ACC112 (cell line): Measurements from ENCODE around the gene SORCS3.

Experiments used
- H2AFZ ChIP-seq: fragments of 200-600 bp; sonication (generic); one replicate; pipeline ENCODE4 v1.6.0; 2017; ENCODE audit warnings: antibody characterized with exemption, low read length; ENCODE audit not compliant: unreplicated experiment
- H3K27ac ChIP-seq: fragments of 200-600 bp; sonication (generic); 2 replicates; pipeline ENCODE4 v1.5.1; 2014; ENCODE audit warnings: low read depth, mild to moderate bottlenecking, antibody characterized with exemption, low read length, moderate library complexity
- H3K27me3 ChIP-seq: fragments of 200-600 bp; sonication (generic); 2 replicates; pipeline ENCODE4 v1.6.1; 2014; ENCODE audit warnings: mild to moderate bottlenecking, antibody characterized with exemption, low read length, moderate library complexity, mixed read lengths; ENCODE audit not compliant: insufficient read depth
- H3K36me3 ChIP-seq: fragments of 200-600 bp; sonication (generic); 2 replicates; pipeline ENCODE4 v1.6.1; 2016; ENCODE audit warnings: mild to moderate bottlenecking, antibody characterized with exemption, low read length, moderate library complexity, mixed read lengths; ENCODE audit not compliant: insufficient read depth
- H3K4me1 ChIP-seq: fragments of 200-600 bp; sonication (generic); one replicate; pipeline ENCODE4 v1.6.1; 2016; ENCODE audit warnings: low read length, mixed read lengths; ENCODE audit not compliant: insufficient read depth, unreplicated experiment, control insufficient read depth
- H3K4me3 ChIP-seq: fragments of 200-600 bp; sonication (generic); 2 replicates; pipeline ENCODE4 v1.5.1; 2014; ENCODE audit warnings: mild to moderate bottlenecking, low read depth, low read length
- H3K79me2 ChIP-seq: fragments of 200-600 bp; sonication (generic); one replicate; pipeline ENCODE4 v1.6.0; 2016; ENCODE audit warnings: low read length; ENCODE audit not compliant: control insufficient read depth, unreplicated experiment, insufficient read depth

Gene SORCS3

GRCh38 chr10:104622598-104623209, 18.4 kb upstream of the SORCS3 start:
- Histone ChIP-seq H3K79me2 (no peaks in the 10 kb centered on the region), H3K27ac (no peak overlapping the region), H3K4me1 (no peaks in the 10 kb centered on the region), H2AFZ (no peak overlapping the region), H3K27me3 (peaks cover 9% of the 10 kb centered on the region; the same call in 1 of the 2 replicates), H3K4me3 (no peak overlapping the region), H3K36me3 (no peaks in the 10 kb centered on the region)

GRCh38 chr10:104630731-104631130, 10.4 kb upstream of the SORCS3 start:
- no peak overlapping the region for H2AFZ ChIP-seq
- no peak overlapping the region for H3K27ac ChIP-seq
- no peak overlapping the region for H3K4me3 ChIP-seq
- no peaks in the 10 kb centered on the region for H3K36me3 ChIP-seq
- H3K79me2 ChIP-seq = no peaks in the 10 kb centered on the region
- peaks cover 10% of the 10 kb centered on the region for H3K27me3 ChIP-seq
- no peaks in the 10 kb centered on the region for H3K4me1 ChIP-seq

GRCh38 chr10:104631946-104632345, 9.1 kb upstream of the SORCS3 start:
- H3K4me3 ChIP-seq = no peak overlapping the region
- H3K36me3 ChIP-seq = no peaks in the 10 kb centered on the region
- H3K79me2 ChIP-seq = no peaks in the 10 kb centered on the region
- H3K27ac ChIP-seq = no peak overlapping the region
- peaks cover 16% of the 10 kb centered on the region for H3K27me3 ChIP-seq
- H2AFZ ChIP-seq = no peak overlapping the region
- H3K4me1 ChIP-seq = no peaks in the 10 kb centered on the region

DNA sequence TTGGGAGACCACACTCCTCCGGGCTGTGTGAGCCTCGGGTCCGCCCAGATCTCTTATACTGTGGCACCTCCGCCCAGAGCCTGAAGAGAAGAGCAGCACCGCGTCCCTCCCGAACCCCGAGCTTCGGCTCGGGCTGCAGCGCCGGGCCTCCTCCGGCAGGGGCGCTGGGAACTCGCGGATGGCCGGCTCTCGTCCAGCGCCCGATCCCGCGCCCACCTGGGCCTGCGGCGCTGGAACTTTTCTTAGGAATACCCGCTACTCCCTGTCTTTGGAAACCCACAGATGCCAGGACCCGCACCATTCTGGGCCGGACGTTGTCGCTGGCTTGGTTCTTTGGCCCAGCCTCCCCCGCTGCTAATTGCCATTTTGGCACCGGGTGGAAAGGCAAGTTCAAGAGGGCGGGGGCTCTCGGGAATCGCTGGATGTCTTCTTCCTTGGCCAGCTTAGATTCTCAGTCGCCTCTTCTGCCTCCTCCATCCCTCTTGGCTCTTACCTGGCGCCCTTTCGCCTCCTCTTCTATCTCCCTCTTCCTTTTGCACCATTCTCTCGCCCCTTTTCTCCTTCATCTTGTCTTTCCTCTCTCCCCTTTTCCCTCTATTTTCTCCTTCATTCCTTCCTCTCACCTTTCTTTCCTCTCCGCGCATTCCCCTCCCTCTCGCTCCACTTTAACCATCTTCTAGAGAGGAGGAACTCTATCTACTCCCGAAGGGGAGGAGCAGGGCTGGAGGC, 2.1 kb upstream of the SORCS3 start:
- peaks cover 72% of the 10 kb centered on the region for H3K27me3 ChIP-seq
- H3K27ac ChIP-seq = no peak overlapping the region
- no peak overlapping the region for H2AFZ ChIP-seq
- H3K36me3 ChIP-seq = no peaks in the 10 kb centered on the region
- no peaks in the 10 kb centered on the region for H3K79me2 ChIP-seq
- no peak overlapping the region for H3K4me3 ChIP-seq
- H3K4me1 ChIP-seq = no peaks in the 10 kb centered on the region

DNA sequence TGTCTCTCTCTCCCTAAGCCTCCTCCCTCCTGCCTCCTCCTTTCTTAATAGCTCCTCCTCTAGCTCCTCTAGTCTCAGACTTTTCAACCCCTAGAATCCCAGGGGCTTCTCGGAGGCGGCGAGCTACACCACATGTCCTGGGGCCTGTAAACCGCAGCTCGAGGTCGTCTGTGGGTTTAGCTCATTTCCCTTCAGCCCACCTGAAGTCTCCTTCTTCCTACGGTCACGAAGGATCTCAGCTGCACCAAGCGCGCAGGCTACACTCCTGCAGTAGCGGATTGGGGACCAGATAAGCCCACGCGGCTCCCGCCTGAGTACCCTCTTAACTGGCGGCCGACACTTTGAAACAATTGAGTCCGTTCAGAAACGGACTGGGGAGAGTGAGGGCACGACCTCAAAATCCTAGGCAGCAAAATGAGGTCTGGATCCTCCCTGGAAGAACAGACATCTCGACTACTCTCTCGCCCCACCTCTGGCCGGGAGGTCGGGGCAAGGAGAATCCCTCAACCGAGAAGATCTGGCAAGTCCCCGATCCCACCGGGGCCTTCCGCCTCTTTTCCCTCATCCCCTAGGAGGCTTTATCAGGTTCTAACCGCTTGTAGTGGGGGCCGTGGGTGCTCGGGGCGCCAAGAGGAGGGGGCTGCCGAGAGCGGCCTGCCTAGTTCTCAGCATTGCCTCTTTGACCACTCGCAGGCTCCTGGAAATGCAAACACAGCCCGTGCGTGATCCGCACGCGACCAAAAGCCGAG, 1.3 kb upstream of the SORCS3 start:
- Histone ChIP-seq H3K4me1 (no peaks in the 10 kb centered on the region), H3K36me3 (no peaks in the 10 kb centered on the region), H3K27me3 (peaks cover 79% of the 10 kb centered on the region), H3K27ac (no peak overlapping the region), H3K79me2 (no peaks in the 10 kb centered on the region), H2AFZ (no peak overlapping the region), H3K4me3 (no peak overlapping the region)

DNA sequence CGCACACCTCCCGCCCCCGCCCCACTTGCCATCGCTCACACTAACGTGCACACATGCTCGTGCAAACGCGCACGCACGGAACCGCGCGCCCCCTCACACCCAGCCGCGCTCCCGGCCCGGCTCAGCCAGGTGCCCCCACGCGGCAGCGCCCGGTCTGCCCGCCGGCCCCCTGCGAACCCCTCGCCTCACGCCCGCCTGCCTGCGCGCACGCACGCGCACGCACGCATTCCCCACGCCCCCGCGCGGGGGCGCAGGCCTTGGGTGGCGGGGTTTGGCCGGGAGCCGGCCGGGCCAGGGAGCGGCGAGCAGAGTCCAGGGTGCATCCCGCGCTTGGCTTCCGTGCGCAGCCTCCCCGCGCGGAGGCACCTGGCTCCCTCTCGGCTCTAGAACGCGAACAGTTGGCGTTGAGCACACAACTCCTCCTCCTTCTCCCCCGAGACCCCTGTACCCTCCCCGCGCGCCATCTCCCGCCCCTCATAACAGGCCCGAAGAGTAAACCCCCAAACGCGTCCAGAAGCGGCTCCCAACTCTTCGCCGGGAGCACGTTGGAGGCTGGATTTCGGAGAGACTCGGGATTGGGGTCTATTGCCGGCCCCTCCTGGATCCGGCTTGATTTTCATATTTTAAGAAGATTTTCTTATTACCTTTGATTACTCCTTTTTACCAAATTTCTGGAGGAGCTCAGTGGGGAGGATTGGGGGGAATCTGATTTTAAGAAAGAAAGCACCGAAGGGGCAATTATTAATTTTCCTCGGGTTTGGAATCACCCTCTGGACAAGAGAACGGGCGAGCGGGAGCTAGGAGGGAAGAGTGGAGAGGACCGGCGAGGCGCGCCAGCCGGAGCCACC, 527 bp upstream of the SORCS3 start:
- no peak overlapping the region for H3K27ac ChIP-seq
- peaks cover 87% of the 10 kb centered on the region for H3K27me3 ChIP-seq
- H3K4me1 ChIP-seq = no peaks in the 10 kb centered on the region
- H3K4me3 ChIP-seq = no peak overlapping the region
- H3K36me3 ChIP-seq = no peaks in the 10 kb centered on the region
- H2AFZ ChIP-seq = no peak overlapping the region
- no peaks in the 10 kb centered on the region for H3K79me2 ChIP-seq

GRCh38 chr10:104641937-104642657, 1.0 kb downstream of the SORCS3 start:
- H3K4me1 ChIP-seq = no peaks in the 10 kb centered on the region
- H3K27me3 ChIP-seq = peaks cover 96% of the 10 kb centered on the region
- no peaks in the 10 kb centered on the region for H3K36me3 ChIP-seq
- no peak overlapping the region for H3K27ac ChIP-seq
- H3K4me3 ChIP-seq = no peak overlapping the region
- H2AFZ ChIP-seq = no peak overlapping the region
- H3K79me2 ChIP-seq = no peaks in the 10 kb centered on the region

- Histone ChIP-seq H2AFZ (no peak overlapping the region), H3K4me3 (no peak overlapping the region), H3K36me3 (no peaks in the 10 kb centered on the region), H3K4me1 (no peaks in the 10 kb centered on the region), H3K27ac (no peak overlapping the region), H3K27me3 (peaks cover 91% of the 10 kb centered on the region), H3K79me2 (no peaks in the 10 kb centered on the region)
Observed at GRCh38 chr10:104642658-104643302, 1.7 kb downstream of the SORCS3 start.

- Histone ChIP-seq H3K27me3 (peaks cover 86% of the 10 kb centered on the region), H2AFZ (no peak overlapping the region), H3K27ac (no peak overlapping the region), H3K36me3 (no peaks in the 10 kb centered on the region), H3K4me3 (no peak overlapping the region), H3K4me1 (no peaks in the 10 kb centered on the region), H3K79me2 (no peaks in the 10 kb centered on the region)
Observed at GRCh38 chr10:104643303-104643663, 2.2 kb downstream of the SORCS3 start.
